Measurements from ENCODE around the gene LAMC2.

DNA sequence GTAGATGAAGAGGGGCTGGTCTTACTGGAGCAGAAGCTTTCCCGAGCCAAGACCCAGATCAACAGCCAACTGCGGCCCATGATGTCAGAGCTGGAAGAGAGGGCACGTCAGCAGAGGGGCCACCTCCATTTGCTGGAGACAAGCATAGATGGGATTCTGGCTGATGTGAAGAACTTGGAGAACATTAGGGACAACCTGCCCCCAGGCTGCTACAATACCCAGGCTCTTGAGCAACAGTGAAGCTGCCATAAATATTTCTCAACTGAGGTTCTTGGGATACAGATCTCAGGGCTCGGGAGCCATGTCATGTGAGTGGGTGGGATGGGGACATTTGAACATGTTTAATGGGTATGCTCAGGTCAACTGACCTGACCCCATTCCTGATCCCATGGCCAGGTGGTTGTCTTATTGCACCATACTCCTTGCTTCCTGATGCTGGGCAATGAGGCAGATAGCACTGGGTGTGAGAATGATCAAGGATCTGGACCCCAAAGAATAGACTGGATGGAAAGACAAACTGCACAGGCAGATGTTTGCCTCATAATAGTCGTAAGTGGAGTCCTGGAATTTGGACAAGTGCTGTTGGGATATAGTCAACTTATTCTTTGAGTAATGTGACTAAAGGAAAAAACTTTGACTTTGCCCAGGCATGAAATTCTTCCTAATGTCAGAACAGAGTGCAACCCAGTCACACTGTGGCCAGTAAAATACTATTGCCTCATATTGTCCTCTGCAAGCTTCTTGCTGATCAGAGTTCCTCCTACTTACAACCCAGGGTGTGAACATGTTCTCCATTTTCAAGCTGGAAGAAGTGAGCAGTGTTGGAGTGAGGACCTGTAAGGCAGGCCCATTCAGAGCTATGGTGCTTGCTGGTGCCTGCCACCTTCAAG lies 57.3 kb downstream of the LAMC2 start:
- TF ChIP-seq, protein P1, sequence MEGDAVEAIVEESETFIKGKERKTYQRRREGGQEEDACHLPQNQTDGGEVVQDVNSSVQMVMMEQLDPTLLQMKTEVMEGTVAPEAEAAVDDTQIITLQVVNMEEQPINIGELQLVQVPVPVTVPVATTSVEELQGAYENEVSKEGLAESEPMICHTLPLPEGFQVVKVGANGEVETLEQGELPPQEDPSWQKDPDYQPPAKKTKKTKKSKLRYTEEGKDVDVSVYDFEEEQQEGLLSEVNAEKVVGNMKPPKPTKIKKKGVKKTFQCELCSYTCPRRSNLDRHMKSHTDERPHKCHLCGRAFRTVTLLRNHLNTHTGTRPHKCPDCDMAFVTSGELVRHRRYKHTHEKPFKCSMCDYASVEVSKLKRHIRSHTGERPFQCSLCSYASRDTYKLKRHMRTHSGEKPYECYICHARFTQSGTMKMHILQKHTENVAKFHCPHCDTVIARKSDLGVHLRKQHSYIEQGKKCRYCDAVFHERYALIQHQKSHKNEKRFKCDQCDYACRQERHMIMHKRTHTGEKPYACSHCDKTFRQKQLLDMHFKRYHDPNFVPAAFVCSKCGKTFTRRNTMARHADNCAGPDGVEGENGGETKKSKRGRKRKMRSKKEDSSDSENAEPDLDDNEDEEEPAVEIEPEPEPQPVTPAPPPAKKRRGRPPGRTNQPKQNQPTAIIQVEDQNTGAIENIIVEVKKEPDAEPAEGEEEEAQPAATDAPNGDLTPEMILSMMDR (IDR thresholded peaks at IDR 0.05) = no peak
- no peak for TF ChIP-seq POLR2A (IDR thresholded peaks at IDR 0.05)

Measured in prostate gland (tissue), 2 donors.